ENCODE data around the gene FNDC8.
A peak's percentile ranks its signal among the peaks of the same experiment; 100 is the strongest.
"Not testable (repeated sequence)": the region's sequence is repeated elsewhere in the genome, so short reads cannot be mapped to it uniquely, and the experiment has no call there.

The FNDC8 gene

DNA sequence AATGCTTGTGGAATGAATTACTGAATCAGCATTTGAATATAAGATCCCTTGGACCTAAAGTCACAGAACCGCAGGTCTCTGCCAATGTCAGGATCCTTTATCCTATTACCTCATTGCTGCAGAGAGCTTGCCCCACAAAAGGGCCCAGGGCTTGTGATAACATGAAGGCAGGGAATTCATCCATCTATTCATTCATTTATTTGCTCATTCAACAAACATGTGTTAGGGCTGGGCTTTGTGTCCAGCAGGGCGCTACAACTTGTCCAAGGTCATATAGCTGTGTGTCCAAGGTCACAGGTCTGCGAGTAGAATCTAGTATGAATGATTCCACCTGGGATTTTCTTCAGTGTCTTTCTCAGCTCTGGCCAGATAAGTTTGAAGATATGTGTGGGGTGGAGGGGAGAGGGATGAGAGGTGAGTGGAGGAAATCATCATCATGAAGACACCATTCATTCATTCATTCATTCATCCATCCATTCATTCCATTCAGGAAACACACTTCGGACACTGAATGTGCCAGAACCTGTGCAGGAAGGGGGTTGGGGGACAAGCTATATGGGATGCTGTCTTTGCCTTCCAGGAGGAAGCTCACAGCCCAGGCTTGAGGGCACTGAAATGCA lies 24.9 kb downstream of the FNDC8 start:
- DNase-seq: no peak

DNA sequence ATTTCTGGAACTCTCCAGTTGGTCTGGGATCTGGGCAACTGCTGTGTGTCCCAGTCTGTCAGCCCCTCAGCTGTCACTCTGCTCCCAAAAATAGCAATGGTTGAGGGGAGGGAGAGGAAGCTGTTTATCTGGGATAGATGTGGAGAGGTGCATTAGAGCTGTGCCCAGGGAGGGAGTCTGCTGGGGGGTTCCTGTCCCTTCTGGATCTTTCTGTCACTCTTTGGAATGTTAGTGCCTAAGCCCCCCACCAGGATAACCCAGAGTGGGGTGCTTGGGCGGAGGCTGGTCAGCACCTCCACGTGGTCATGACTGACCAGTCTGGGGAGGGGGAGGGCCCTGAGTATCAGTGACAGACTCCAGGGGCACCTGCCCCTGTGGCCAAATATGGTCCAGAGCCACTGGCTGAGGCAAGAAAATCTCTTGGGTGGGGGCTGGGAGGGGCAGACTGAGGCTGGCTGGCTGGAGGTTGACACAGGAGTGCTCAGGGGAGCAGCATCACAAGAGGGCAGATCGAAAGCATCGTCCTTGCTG lies 26.0 kb downstream of the FNDC8 start, which contains the start of gene UNC45B:
UNC45B (plus strand) TSS at position 443 of the 531 bp plus-strand sequence. CDS start 447 bp downstream, outside the sequence.
- no peak for DNase-seq

- no peak for DNase-seq
Measured at GRCh38 chr17:35148144-35148543, 26.7 kb downstream of the FNDC8 start.

- no peak for DNase-seq
Measured at GRCh38 chr17:35149941-35150340, 28.5 kb downstream of the FNDC8 start.

- DNase-seq: not testable (repeated sequence)
Measured at GRCh38 chr17:35151080-35151479, 29.7 kb downstream of the FNDC8 start.

DNA sequence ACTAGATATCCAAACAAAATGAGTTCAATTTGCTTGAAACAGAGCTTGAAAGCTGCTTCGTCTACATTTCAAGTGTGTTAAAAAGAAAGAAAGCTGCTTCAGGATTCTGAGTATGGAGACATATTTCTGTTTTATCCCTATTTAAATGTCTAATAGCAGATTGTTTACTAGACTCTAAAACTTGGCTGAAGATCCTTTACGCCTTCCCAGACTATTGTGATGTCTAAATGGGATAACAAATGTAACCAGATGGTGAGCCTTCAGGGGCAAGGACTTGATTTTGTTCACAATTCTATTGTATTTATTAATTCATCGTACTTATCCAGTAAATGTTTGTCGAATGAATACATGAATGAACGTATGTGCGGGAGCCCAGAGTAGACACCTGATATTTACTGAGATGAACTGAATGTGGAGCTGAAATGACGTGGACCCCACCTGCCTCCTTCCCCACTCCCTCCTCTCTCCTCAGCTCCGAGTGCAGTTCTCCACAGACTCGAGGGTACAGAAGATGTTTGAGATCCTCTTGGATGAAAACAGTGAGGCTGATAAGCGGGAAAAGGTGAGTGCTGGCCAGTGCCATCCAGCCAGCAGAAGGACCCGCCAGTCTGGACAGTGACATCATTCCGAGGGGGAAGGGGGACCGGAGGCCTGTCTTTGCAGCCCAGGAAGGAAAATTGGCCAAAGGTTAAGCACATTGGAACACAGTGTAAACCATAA lies 31.2 kb downstream of the FNDC8 start:
- DNase-seq: no peak

DNA sequence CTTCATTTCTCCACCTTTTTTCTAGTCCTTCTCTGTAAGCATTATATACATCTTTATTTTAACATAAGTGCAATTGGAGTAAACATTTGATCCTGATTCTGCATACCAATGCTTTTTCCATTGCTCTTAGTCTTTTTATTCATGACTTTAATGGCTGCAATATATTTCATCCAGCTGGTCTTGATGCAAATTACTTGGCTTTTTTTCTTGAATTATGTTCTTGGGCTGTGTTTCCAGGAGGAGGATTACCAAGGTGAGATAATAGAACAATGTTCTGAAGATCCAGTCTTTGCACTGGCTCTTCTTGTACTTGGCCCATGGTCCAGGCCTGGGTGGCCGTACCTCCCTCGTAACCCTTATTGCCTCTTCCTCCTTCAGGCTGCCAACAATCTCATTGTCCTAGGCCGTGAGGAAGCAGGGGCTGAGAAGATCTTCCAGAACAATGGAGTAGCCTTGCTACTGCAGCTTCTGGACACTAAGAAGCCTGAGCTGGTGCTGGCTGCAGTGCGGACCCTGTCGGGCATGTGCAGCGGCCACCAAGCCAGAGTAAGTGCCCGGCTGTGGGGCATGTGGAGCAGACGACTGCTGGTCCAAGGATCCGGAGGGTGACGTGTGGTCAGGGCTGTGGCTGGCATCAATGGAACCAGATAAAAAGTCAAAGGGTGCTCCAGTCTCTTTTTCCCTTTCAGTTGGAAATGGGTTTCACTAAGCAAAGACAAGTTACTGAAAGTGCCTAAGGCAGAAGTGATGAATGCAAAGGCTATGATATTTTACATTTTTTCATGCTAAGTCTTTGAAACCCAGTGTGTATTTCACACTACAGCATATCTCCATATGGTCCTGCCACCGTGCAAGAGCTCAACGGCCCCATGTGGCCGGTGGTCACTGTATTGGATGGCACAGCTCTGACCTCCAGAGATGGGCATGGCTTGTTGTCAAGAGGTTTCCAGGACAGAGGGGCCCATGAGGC lies 33.1 kb downstream of the FNDC8 start:
- no peak for DNase-seq

- DNase-seq: no peak
Measured at GRCh38 chr17:35155246-35155645, 33.8 kb downstream of the FNDC8 start.

- DNase-seq: no peak
Measured at GRCh38 chr17:35159940-35160339, 38.5 kb downstream of the FNDC8 start.

DNA sequence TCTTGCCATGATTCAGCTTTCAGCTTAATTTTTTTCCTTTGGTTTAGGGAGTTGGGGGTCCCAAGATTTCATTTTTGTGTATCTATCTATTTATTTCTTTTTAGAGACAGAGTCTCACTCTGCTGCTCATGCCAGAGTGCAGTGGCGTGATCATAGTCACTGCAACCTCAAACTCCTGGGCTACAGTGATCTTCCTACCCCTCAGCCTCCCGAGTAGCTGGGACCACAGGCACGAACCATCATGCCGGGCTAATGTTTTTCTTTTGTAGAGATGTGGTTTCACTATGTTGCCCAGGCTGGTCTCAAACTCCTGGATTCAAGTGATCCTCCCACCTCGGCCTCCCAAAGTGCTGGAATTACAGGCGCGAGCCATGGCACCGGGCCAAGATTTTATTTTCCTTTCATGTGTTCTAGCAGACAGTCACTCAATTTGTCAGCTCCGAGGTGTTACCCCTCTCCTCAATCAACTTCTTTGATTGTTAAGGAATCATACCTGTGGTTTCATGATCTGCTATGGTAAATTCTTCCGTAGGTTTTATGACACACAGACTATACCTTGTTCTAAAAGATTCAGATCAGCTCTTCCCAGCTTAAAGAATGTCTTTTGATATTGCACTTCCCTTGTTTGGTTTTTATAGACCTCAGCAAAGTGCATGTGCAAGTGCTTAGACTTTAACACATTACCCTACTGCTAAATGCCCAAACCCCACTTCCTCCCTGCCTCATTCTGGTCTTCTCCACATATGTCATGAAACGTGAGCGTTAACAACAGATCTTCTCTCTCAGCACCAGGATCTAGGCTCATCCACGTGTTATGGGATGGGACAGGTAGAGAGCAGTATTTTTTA lies 39.2 kb downstream of the FNDC8 start:
- DNase-seq: peak; percentile 22 to 31

DNA sequence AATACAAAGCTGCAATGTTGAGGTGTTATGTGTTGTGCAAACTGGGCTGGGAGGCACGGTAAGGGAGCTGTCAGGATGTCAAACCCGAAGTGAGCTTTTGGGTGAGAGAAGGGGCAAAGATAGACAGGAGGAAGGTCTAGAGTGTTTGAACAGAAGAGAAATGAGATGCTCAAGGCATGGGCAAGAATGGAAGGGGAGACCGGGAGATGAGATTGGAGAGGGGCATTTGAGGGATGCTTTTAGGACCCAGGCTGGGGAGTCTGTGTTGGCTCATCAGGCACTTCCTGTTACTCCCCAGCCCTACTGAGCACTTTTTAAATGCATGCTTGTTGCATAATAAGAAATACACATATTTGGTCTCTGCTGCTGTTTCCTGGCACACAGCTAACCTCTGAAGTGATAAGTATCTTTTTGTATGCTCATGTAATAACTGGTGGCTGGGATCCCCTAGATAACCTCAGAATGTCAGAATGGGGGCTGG lies 39.9 kb downstream of the FNDC8 start:
- DNase-seq: no peak

GRCh38 chr17:35162755-35163154 lies 41.3 kb downstream of the FNDC8 start:
- no peak for DNase-seq

- DNase-seq: no peak
Measured at GRCh38 chr17:35163886-35164285, 42.5 kb downstream of the FNDC8 start.

DNA sequence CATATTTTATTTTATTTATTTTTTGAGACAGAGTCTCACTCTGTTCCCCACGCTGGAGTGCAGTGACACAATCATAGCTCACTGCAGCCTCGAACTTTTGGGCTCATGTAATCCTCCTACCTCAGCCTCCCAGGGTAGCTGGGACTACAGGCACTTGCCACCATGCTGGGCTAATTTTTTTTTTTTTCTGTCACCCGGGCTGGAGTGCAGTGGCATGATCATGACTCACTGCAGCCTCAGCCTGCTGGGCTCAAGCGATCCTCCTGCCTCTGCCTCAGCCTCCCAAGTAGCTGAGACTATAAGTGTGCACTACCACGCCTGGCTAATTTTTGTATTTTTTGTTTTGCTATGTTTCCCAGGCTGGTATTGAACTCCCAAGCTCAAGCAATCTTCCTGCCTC lies 43.3 kb downstream of the FNDC8 start:
- DNase-seq: no peak

DNA sequence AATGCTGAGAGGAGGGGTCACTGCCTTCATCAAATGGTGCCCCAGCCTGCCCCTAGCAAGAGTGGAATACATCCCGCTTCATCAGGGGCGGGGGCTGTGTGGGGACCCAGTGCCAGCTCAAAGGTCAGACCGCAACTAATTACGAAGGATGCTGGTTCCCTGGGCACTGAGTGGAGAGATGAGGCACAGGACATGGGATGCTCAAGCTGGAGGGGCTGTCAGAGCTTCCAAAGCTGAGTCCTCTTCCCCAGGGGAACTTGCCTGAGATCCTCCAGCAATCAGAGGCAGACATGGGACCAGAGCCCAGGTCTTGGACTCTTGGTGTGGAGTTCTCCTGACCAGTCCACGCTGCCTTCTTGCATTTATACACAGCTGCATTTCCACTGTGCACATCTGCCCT lies 45.1 kb downstream of the FNDC8 start:
- no peak for DNase-seq

DNA sequence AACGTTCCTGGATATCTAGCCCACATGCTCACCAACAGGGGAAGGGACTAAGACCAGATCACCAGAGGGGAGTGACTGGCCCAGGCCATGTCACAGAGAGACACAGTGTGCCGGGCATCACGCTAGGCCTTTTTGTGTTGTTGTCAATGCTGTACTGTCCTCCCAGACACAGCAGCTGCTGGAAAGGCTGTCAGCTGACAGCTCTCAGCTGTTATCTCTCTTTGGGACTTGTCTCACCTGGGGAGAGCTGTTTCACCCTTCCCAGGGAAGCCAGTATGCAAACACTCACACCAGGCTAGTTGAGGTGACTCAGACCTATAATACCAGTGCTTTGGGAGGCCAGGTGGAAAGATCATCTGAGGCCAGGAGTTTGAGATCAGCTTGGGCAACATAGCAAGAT lies 45.6 kb downstream of the FNDC8 start:
- DNase-seq: no peak

DNA sequence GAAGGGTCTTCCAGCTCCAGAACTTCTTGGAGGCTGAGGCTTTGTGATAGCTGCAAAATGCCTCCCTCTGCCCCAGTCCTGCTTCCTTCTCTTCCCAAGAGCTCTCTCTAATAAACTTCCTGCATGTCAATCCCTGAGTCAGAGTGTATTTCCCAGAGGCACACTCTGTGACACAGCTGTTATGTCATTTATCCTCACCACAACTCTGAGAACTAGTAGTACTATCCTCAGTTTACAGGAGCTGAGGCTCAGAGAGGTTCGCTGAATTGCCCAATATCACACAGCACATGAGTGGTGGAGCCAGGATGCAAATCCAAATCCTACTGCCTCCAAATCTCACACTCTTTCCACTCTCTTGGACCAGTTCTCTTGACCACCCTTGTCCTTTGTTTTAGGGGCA lies 46.3 kb downstream of the FNDC8 start:
- no peak for DNase-seq

DNA sequence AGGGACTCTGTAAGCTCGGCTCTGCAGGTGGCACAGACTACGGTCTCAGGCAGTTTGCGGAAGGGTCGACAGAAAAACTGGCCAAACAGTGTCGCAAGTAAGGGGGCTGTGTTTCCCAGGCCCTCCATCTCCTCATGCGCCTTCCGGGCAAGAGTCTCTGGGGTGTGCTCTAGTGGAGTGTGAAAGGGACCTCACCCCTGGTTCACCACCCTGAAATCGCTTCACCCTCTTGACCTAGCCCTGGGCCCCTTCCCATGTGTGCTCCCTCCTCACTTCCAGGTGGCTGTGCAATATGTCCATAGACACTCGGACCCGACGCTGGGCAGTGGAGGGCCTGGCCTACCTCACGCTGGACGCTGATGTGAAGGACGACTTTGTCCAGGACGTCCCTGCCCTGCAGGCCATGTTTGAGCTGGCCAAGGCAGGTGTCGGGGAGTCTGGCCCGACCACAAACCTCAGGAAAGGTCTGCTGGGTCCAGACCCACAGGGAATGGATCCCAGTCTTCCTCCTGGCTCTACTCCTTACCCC lies 48.5 kb downstream of the FNDC8 start:
- DNase-seq: no peak

DNA sequence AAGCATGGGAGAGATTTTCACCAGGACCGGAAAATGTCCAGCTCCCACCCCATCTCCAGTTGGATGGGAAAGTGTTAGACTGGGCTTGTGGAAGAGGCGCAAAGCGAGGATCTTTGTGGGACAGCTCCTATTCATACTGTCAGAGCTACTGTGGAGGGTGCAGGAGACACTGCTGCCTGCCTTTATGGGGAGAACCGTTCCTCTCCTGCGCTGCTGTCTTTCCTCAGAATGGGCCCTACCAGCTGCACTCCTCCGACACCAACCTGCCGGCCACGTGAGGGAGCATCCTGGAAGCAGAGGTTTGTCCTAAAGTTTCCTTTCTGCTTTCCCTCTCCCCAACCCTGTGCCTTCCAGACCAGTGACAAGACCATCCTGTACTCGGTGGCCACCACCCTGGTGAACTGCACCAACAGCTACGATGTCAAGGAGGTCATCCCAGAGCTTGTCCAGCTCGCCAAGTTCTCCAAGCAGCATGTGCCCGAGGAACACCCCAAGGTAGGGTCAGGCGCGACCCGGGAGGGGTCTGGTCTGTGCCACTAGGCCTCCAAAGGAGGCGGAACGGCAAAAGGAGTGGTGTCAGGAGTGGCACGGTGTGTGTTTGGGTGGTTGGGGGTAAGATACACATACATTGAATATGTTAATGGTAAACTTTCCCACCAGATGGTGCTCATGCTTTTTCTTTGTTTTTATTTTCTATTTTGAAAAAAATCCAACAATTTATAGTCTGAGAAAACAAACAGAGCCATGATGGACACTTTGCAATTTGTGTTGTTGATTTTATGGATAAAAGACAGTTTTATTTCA lies 49.8 kb downstream of the FNDC8 start:
- DNase-seq: peak; percentile 16 to 29

- no peak for DNase-seq
Measured at GRCh38 chr17:35171834-35172233, 50.4 kb downstream of the FNDC8 start.

- DNase-seq: not testable (repeated sequence)
Measured at GRCh38 chr17:35172321-35172720, 50.9 kb downstream of the FNDC8 start.

All from activated CD4-positive, alpha-beta T cell treated with anti-CD3 and anti-CD28 coated beads, Interleukin-2, amount 50 U/mL, for 4 hours (primary cell).